MM.1S (cell line): ENCODE measurements around the gene FBLN1.

Experiments
- DNase-seq: peaks from one replicate; pipeline ENCODE4 v3.0.0-alpha.2; 2015
- H2AFZ ChIP-seq: fragments of 300-600 bp; sonication (generic); 2 replicates; pipeline ENCODE4 v1.6.0; 2016; ENCODE audit warnings: antibody characterized with exemption, low read length
- H3F3A ChIP-seq: fragments of 300-600 bp; sonication (generic); 2 replicates; pipeline ENCODE4 v1.6.1; 2016; ENCODE audit warnings: mild to moderate bottlenecking, antibody characterized with exemption, low read length, moderate library complexity, mixed read lengths; ENCODE audit not compliant: insufficient read depth
- H3K27ac ChIP-seq: fragments of 300-600 bp; sonication (generic); 2 replicates; pipeline ENCODE4 v1.5.1; 2016; ENCODE audit warnings: mild to moderate bottlenecking, low read length
- H3K27me3 ChIP-seq: fragments of 300-600 bp; sonication (generic); replicated peaks from 2 replicates; pipeline ENCODE4 v1.6.0; 2016; ENCODE audit warnings: low read length; ENCODE audit not compliant: insufficient read depth
- H3K36me3 ChIP-seq: fragments of 300-600 bp; sonication (generic); replicated peaks from 2 replicates; pipeline ENCODE4 v1.6.1; 2016; ENCODE audit warnings: mild to moderate bottlenecking, low read length, mixed read lengths; ENCODE audit not compliant: insufficient read depth
- H3K4me1 ChIP-seq: fragments of 300-600 bp; sonication (generic); 2 replicates; pipeline ENCODE4 v1.6.1; 2016; ENCODE audit warnings: low read length, mixed read lengths
- H3K4me2 ChIP-seq: fragments of 300-600 bp; sonication (generic); 2 replicates; pipeline ENCODE4 v1.6.0; 2016; ENCODE audit warnings: low read depth, low read length
- H3K4me3 ChIP-seq: fragments of 300-600 bp; sonication (generic); 2 replicates; pipeline ENCODE4 v1.5.1; 2016; ENCODE audit warnings: low read length, mixed read lengths
- H3K79me2 ChIP-seq: fragments of 300-600 bp; sonication (generic); 2 replicates; pipeline ENCODE4 v1.6.1; 2016; ENCODE audit warnings: mixed run types, low read length, mixed read lengths
- H3K9ac ChIP-seq: fragments of 300-600 bp; sonication (generic); 2 replicates; pipeline ENCODE4 v1.6.1; 2016; ENCODE audit warnings: low read length, mixed read lengths
- H3K9me2 ChIP-seq: fragments of 300-600 bp; sonication (generic); replicated peaks from 2 replicates; pipeline ENCODE4 v1.6.1; 2016; ENCODE audit warnings: mild to moderate bottlenecking, low read length, mixed read lengths; ENCODE audit not compliant: insufficient read depth
- H3K9me3 ChIP-seq: fragments of 300-600 bp; sonication (generic); replicated peaks from 2 replicates; pipeline ENCODE4 v1.6.1; 2016; ENCODE audit warnings: mild to moderate bottlenecking, low read length, mixed read lengths; ENCODE audit not compliant: insufficient read depth
- H4K20me1 ChIP-seq: fragments of 300-600 bp; sonication (generic); 2 replicates; pipeline ENCODE4 v1.6.1; 2016; ENCODE audit warnings: mild to moderate bottlenecking, low read length, moderate library complexity, mixed read lengths; ENCODE audit not compliant: insufficient read depth
- CTCF ChIP-seq: fragments of 300-600 bp; sonication (generic); IDR thresholded peaks from 2 replicates; pipeline ENCODE4 v1.5.1; 2016; ENCODE audit warnings: antibody characterized with exemption, low read length, mixed read lengths
- EZH2 ChIP-seq: fragments of 300-600 bp; sonication (generic); optimal IDR thresholded peaks from 2 replicates; pipeline ENCODE3; 2017; ENCODE audit warnings: low read depth, mild to moderate bottlenecking, antibody characterized with exemption, low read length, mixed read lengths
- EZH2phosphoT487 ChIP-seq: fragments of 300-600 bp; sonication (generic); IDR thresholded peaks from 2 replicates; pipeline ENCODE4 v1.6.1; 2018; ENCODE audit warnings: antibody characterized with exemption, low read length

FBLN1 gene

DNA sequence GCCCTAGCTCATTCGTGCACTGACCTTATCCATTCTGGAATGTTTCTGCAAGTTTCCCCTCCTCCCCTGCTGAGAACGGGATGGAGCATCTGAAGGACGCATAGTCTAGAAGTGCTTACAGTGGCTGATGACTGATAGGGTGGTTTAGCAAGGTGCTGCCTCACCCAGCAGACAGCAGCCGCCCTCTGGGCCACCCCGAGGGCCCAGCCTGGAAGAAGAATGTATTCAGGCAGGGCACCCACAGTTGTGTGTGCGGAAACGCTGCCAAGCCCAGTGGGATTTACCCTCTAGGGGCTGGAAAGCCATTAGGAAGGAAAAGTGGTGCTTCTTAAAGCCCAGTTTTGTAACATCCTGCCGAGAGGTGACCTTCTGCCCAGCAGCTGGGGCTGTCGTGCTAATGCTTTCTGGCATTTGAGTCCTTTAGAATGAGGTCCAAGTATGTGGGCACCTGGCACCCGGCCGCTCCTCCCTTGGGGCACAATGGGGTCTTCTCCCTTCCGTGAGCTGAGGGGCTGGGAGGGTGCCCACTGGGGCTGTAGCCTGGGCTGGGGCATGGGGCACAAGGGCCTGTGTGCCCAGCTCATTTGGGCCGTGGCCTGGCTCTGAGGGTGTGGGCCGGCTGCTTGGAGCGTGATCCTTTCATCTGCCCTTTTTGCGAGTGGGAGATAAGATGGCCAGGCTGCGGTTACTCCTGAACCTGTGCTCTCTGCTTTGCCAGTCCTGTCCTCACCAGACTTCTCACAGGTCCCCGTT lies 14.4 kb downstream of the FBLN1 start:
- Histone ChIP-seq H2AFZ (no peak overlapping the region), H3K27ac (no peak overlapping the region)
- TF ChIP-seq CTCF: no peak
- TF ChIP-seq EZH2: no peak
- TF ChIP-seq EZH2phosphoT487: no peak

DNA sequence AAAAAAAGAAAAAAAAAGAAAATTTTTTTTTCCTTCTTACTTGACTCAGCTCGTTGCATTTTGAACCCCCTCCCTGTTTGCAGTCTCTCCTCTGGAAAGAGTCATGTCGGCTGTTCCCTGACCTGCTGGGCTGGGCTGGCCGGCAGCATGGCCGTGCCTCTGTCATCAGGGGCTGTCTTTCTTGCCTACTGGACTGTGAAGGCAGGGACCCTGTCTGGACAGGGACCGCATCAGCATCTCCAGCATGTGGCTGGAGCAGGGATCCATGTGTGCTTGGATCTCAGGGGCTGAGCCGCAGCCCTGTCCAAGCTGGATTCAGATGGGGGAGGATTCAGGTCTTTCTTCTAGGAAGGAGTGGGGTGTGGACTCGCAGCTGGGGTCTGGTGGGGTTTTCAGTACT lies 15.5 kb downstream of the FBLN1 start:
- Histone ChIP-seq H4K20me1 (no peaks in the 10 kb centered on the region), H3K79me2 (no peaks in the 10 kb centered on the region), H3K36me3 (no peaks in the 10 kb centered on the region), H3K27me3 (peaks cover 99% of the 10 kb centered on the region), H3K9me2 (no peaks in the 10 kb centered on the region), H3F3A (no peaks in the 10 kb centered on the region), H3K4me1 (no peaks in the 10 kb centered on the region), H2AFZ (no peak overlapping the region), H3K27ac (no peak overlapping the region), H3K4me3 (no peak overlapping the region), H3K9ac (no peak overlapping the region), H3K9me3 (no peaks in the 10 kb centered on the region), H3K4me2 (no peak overlapping the region)
- TF ChIP-seq EZH2 (no peak), EZH2phosphoT487 (no peak), CTCF (no peak)
- no peak for DNase-seq

More for the DNA sequence above, 14.4 kb downstream of the FBLN1 start:
- Histone ChIP-seq H4K20me1 (no peaks in the 10 kb centered on the region), H3K9me3 (no peaks in the 10 kb centered on the region), H3K4me3 (no peak overlapping the region), H3F3A (no peaks in the 10 kb centered on the region), H3K9ac (no peak overlapping the region), H3K36me3 (no peaks in the 10 kb centered on the region), H3K27me3 (peaks cover 99% of the 10 kb centered on the region), H3K4me1 (no peaks in the 10 kb centered on the region), H3K4me2 (no peak overlapping the region), H3K9me2 (no peaks in the 10 kb centered on the region), H3K79me2 (no peaks in the 10 kb centered on the region)
- DNase-seq: no peak

GRCh38 chr22:45518580-45518991 lies 15.9 kb downstream of the FBLN1 start:
- H3K79me2 ChIP-seq: no peaks in the 10 kb centered on the region
- no peak for TF ChIP-seq EZH2
- no peak for TF ChIP-seq EZH2phosphoT487
- TF ChIP-seq CTCF: no peak
- H3K9me2 ChIP-seq: no peaks in the 10 kb centered on the region
- no peak overlapping the region for H2AFZ ChIP-seq
- no peak overlapping the region for H3K9ac ChIP-seq
- no peaks in the 10 kb centered on the region for H3K4me1 ChIP-seq
- no peaks in the 10 kb centered on the region for H3K36me3 ChIP-seq
- H4K20me1 ChIP-seq: no peaks in the 10 kb centered on the region
- H3K9me3 ChIP-seq: no peaks in the 10 kb centered on the region
- no peak overlapping the region for H3K27ac ChIP-seq
- H3F3A ChIP-seq: no peaks in the 10 kb centered on the region
- no peak overlapping the region for H3K4me2 ChIP-seq
- H3K27me3 ChIP-seq: peaks cover 99% of the 10 kb centered on the region
- DNase-seq: no peak
- no peak overlapping the region for H3K4me3 ChIP-seq
